Esophagus muscularis mucosa (tissue), 4 donors: ENCODE measurements around the gene CUL7. TPM values are rescaled to one million over a fixed set of nuclear protein-coding genes. Genes with fewer than 3 reads are reported as not detected.
A peak's percentile ranks its signal among the peaks of the same experiment; 100 is the strongest.

Experiments
- DNase-seq: peaks from one replicate; pipeline ENCODE4 v3.0.0-alpha.2; 2017; ENCODE audit errors: extremely low spot score
- H3K27ac ChIP-seq, 4 donors: fragments of 200-600 bp; sonication (generic); replicated peaks in 1 of 4; 1 replicate in 3 of 4; 2 replicates in 1 of 4; pipeline ENCODE4 v1.5.1; 2016 to 2019; ENCODE audit warnings: mild to moderate bottlenecking in 1 of 4
- H3K27me3 ChIP-seq, 4 donors: fragments of 200-600 bp; sonication (generic); one replicate each; pipeline versions ENCODE4 v1.5.1 to v1.6.0; 2016 to 2019
- H3K36me3 ChIP-seq, 4 donors: fragments of 200-600 bp; sonication (generic); one replicate each; pipeline ENCODE4 v1.5.1; 2016 to 2019
- H3K4me1 ChIP-seq, 4 donors: fragments of 200-600 bp; sonication (generic); one replicate each; pipeline ENCODE4 v1.5.1; 2016 to 2019
- H3K4me3 ChIP-seq, 4 donors: fragments of 200-600 bp; sonication (generic); 1 replicate in 2 of 4; 2 replicates in 2 of 4; pipeline ENCODE4 v1.5.1; 2016 to 2019; ENCODE audit warnings: mild to moderate bottlenecking in 4 of 4, moderate library complexity in 1 of 4
- H3K9me3 ChIP-seq, 4 donors: fragments of 200-600 bp; sonication (generic); 1 replicate in 3 of 4; 2 replicates in 1 of 4; pipeline ENCODE4 v1.5.1; 2016 to 2019
- CTCF ChIP-seq, 3 experiments: fragments of 200-600 bp in 2 of 3; fragments of 450-650 bp in 1 of 3; sonication (generic) in 2 of 3; IDR thresholded peaks; one replicate each; pipeline ENCODE4 v1.5.1; 2017 to 2019; ENCODE audit warnings: antibody characterized with exemption in 3 of 3, mild to moderate bottlenecking in 2 of 3, moderate library complexity in 1 of 3
- EP300 ChIP-seq: sonication (generic); formaldehyde crosslinking; IDR thresholded peaks from one replicate; pipeline ENCODE4 v1.6.1; 2017; ENCODE audit warnings: antibody characterized with exemption
- POLR2A ChIP-seq: fragments of 450-650 bp; IDR thresholded peaks from one replicate; pipeline ENCODE4 v1.6.1; 2017; ENCODE audit warnings: antibody characterized with exemption, moderate library complexity, mild to moderate bottlenecking, low read depth
- POLR2AphosphoS5 ChIP-seq, 2 donors: sonication (generic); formaldehyde crosslinking; IDR thresholded peaks; one replicate each; pipeline ENCODE4 v1.6.1; 2017; ENCODE audit warnings: antibody characterized with exemption in 2 of 2
- WGBS: methylation state at CpG from one replicate; pipeline ENCODE4 v1.1.5; 2018; 5-methylcytosine and 5-hydroxymethylcytosine counted together
- intact Hi-C: fragments of 100-400 bp; cut with DNase I; formaldehyde crosslinking; loops from one replicate; pipeline ENCODE4 v1.15.1; 2023
- total RNA-seq, 4 donors: library from RNA; depleted of rRNA; stranded (reverse); fragments of >200 nt; gene quantifications; one replicate each; pipeline versions ENCODE4 v1.1.0 to v1.2.1, GENCODE V29; 2016

CUL7 gene
- 10 to 100 TPM in 3 of 4 donors, 1 to 10 TPM in 1; 8.4 to 19.6 (median 14.4) TPM for total RNA-seq

GRCh38 chr6:43053545-43054205 lies at the start of gene CUL7:
TSS of gene CUL7 (minus strand) at chr6:43053851. CDS start at chr6:43052788, 1,063 bp downstream.
- peaks cover 4 to 59% (median 48%) of the 10 kb centered on the region in 4 donors for H3K36me3 ChIP-seq

GRCh38 chr6:43101497-43101896 lies 47.8 kb upstream of the CUL7 start:
- intact Hi-C loops: no loop called here
- Histone ChIP-seq H3K4me1 (peaks cover 0 to 8% (median 6%) of the 10 kb centered on the region in 4 donors), H3K27ac (no peak overlapping the region), H3K4me3 (no peak overlapping the region), H3K9me3 (no peaks in the 10 kb centered on the region), H3K27me3 (no peaks in the 10 kb centered on the region), H3K36me3 (no peaks in the 10 kb centered on the region)
- no peak for DNase-seq
- 69% methylated on average over 4 of the region's 4 CpGs for WGBS
- no peak for TF ChIP-seq EP300
- no peak for TF ChIP-seq POLR2A
- no peak for TF ChIP-seq POLR2AphosphoS5 (IDR thresholded peaks at IDR 0.05)
- TF ChIP-seq CTCF (IDR thresholded peaks at IDR 0.05): no peak

More at GRCh38 chr6:43053545-43054205, at the start of gene CUL7:
- no peaks in the 10 kb centered on the region for H3K9me3 ChIP-seq
- peak; percentile 96 for DNase-seq
- no peaks in the 10 kb centered on the region for H3K27me3 ChIP-seq
- peak within 1 kb of the TSS; percentile 88 to 94 (median 92) for H3K27ac ChIP-seq
- peak; percentile 18 for TF ChIP-seq POLR2A
- TF ChIP-seq CTCF (IDR thresholded peaks at IDR 0.05): peak in 1 of 3 experiments; percentile 6
- no peak for TF ChIP-seq EP300
- peak; percentile 87 to 92 for TF ChIP-seq POLR2AphosphoS5 (IDR thresholded peaks at IDR 0.05)
- intact Hi-C loops: loop anchor here (5.0 kb wide), 1 partner anchor 36 kb away; no protein-coding TSS in a partner anchor
- peaks cover 19 to 51% (median 32%) of the 10 kb centered on the region in 4 donors for H3K4me1 ChIP-seq
- 5% methylated on average over 18 of the region's 45 CpGs for WGBS
- H3K4me3 ChIP-seq: peak within 1 kb of the TSS; percentile 70 to 75 (median 74)

- intact Hi-C loops: no loop called here
- no peaks in the 10 kb centered on the region for H3K36me3 ChIP-seq
- H3K4me3 ChIP-seq: no peak overlapping the region
- H3K9me3 ChIP-seq: no peaks in the 10 kb centered on the region
- H3K4me1 ChIP-seq: peaks cover 8 to 25% (median 16%) of the 10 kb centered on the region in 4 donors
- H3K27me3 ChIP-seq: no peaks in the 10 kb centered on the region
- no peak for TF ChIP-seq POLR2A
- no peak for TF ChIP-seq CTCF (IDR thresholded peaks at IDR 0.05)
- H3K27ac ChIP-seq: no peak overlapping the region
- no peak for DNase-seq
- WGBS: 80% methylated on average over 4 of the region's 4 CpGs
Measured at GRCh38 chr6:43097502-43097901, 43.9 kb upstream of the CUL7 start.

DNA sequence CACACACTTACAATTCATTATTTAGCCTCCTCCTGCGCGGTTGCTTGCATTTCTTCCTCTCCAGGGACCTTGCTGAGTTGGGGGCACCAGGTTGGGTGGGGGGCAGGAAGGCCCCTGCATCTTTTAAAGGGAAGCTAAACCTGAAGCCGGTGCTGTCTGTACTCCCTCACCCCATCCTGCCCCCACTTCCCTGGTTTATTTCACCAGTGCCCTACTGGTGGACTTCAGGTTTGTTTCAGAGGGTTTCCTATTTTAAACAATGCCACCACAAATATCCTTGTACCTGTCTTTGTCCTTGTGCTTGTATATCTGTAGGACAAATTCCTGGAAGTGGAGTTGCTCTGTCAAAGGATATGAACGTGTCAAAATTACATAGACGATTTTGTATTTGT lies 43.4 kb upstream of the CUL7 start:
- peak overlapping the region in 1 of 4 donors; percentile 55 for H3K27ac ChIP-seq
- TF ChIP-seq POLR2A (no peak), EP300 (no peak), CTCF (IDR thresholded peaks at IDR 0.05) (no peak), POLR2AphosphoS5 (IDR thresholded peaks at IDR 0.05) (no peak)
- H3K4me1 ChIP-seq: peaks cover 8 to 25% (median 16%) of the 10 kb centered on the region in 4 donors
- H3K4me3 ChIP-seq: no peak overlapping the region
- no peaks in the 10 kb centered on the region for H3K27me3 ChIP-seq
- no peak for DNase-seq
- intact Hi-C loops: no loop called here
- H3K9me3 ChIP-seq: no peaks in the 10 kb centered on the region
- H3K36me3 ChIP-seq: no peaks in the 10 kb centered on the region
- 32% methylated on average over 5 of the region's 5 CpGs for WGBS
